ENCODE results near the gene JMJD1C. TPM values are rescaled to one million over a fixed set of nuclear protein-coding genes. Genes with fewer than 3 reads are reported as not detected.
A peak's percentile ranks its signal among the peaks of the same experiment; 100 is the strongest.

The JMJD1C gene
- total and polyA plus RNA-seq, 4 donors: 61.8 to 187 (median 99.9) TPM

- no peaks in the 10 kb centered on the region for H3K27me3 ChIP-seq (ENCODE audit: control insufficient read depth, insufficient read depth, low read length)
- no peaks in the 10 kb centered on the region for H3K9me3 ChIP-seq (ENCODE audit: control insufficient read depth, insufficient read depth, low read length)
- H3K27ac ChIP-seq (ENCODE audit: low read depth, low read length): no peak overlapping the region
- H3K4me3 ChIP-seq (ENCODE audit: low read depth, low read length): no peak overlapping the region
- no peaks in the 10 kb centered on the region for H3K36me3 ChIP-seq (ENCODE audit: control insufficient read depth, insufficient read depth, low read length)
- no peaks in the 10 kb centered on the region for H3K4me1 ChIP-seq (ENCODE audit: control insufficient read depth, insufficient read depth, low read length)
- DNase-seq (ENCODE audit: low read depth in 4 of 6, low spot score in 6 of 6): no peak
Measured at GRCh38 chr10:63273577-63273976, 192.2 kb downstream of the JMJD1C start.

- Histone ChIP-seq H3K4me3 (ENCODE audit: low read depth, low read length) (peak overlapping the region; percentile 77), H3K27me3 (ENCODE audit: control insufficient read depth, insufficient read depth, low read length) (no peaks in the 10 kb centered on the region), H3K36me3 (ENCODE audit: control insufficient read depth, insufficient read depth, low read length) (no peaks in the 10 kb centered on the region), H3K9me3 (ENCODE audit: control insufficient read depth, insufficient read depth, low read length) (no peaks in the 10 kb centered on the region), H3K4me1 (ENCODE audit: control insufficient read depth, insufficient read depth, low read length) (no peaks in the 10 kb centered on the region), H3K27ac (ENCODE audit: low read depth, low read length) (peak overlapping the region; percentile 99)
- DNase-seq (ENCODE audit: low read depth in 4 of 6, low spot score in 6 of 6): peak; percentile 66 to 96 (median 83)
- WGBS (ENCODE audit: insufficient coverage): 0% methylated on average over 11 of the region's 17 CpGs
Measured at GRCh38 chr10:63268798-63269503, 196.8 kb downstream of the JMJD1C start.

GRCh38 chr10:63268149-63268797 is 197.5 kb downstream of the JMJD1C start:
- peak in 3 of 6 donors; percentile 36 to 73 (median 72) for DNase-seq (ENCODE audit: low read depth in 4 of 6, low spot score in 6 of 6)
- no peaks in the 10 kb centered on the region for H3K36me3 ChIP-seq (ENCODE audit: control insufficient read depth, insufficient read depth, low read length)
- peak overlapping the region; percentile 77 for H3K4me3 ChIP-seq (ENCODE audit: low read depth, low read length)

GRCh38 chr10:63267414-63268148 is 198.2 kb downstream of the JMJD1C start:
- WGBS (ENCODE audit: insufficient coverage): 0% methylated on average over 4 of the region's 6 CpGs
- DNase-seq (ENCODE audit: low read depth in 4 of 6, low spot score in 6 of 6): peak in 4 of 6 donors; percentile 32 to 76 (median 68)
- no peaks in the 10 kb centered on the region for H3K27me3 ChIP-seq (ENCODE audit: control insufficient read depth, insufficient read depth, low read length)

More at GRCh38 chr10:63268149-63268797, 197.5 kb downstream of the JMJD1C start:
- H3K27me3 ChIP-seq (ENCODE audit: control insufficient read depth, insufficient read depth, low read length): no peaks in the 10 kb centered on the region
- no CpG with 5 or more reads among the region's 3 CpGs for WGBS (ENCODE audit: insufficient coverage)
- no peaks in the 10 kb centered on the region for H3K4me1 ChIP-seq (ENCODE audit: control insufficient read depth, insufficient read depth, low read length)
- peak overlapping the region; percentile 99 for H3K27ac ChIP-seq (ENCODE audit: low read depth, low read length)
- H3K9me3 ChIP-seq (ENCODE audit: control insufficient read depth, insufficient read depth, low read length): no peaks in the 10 kb centered on the region

GRCh38 chr10:63266391-63267316 is 199.1 kb downstream of the JMJD1C start:
- DNase-seq (ENCODE audit: low read depth in 4 of 6, low spot score in 6 of 6): peak in 1 of 6 donors; percentile 39
- no peaks in the 10 kb centered on the region for H3K27me3 ChIP-seq (ENCODE audit: control insufficient read depth, insufficient read depth, low read length)
- peak overlapping the region; percentile 77 for H3K4me3 ChIP-seq (ENCODE audit: low read depth, low read length)
- WGBS (ENCODE audit: insufficient coverage): no CpG with 5 or more reads among the region's 6 CpGs
- no peaks in the 10 kb centered on the region for H3K9me3 ChIP-seq (ENCODE audit: control insufficient read depth, insufficient read depth, low read length)
- H3K27ac ChIP-seq (ENCODE audit: low read depth, low read length): peak overlapping the region; percentile 99
- H3K4me1 ChIP-seq (ENCODE audit: control insufficient read depth, insufficient read depth, low read length): no peaks in the 10 kb centered on the region
- H3K36me3 ChIP-seq (ENCODE audit: control insufficient read depth, insufficient read depth, low read length): no peaks in the 10 kb centered on the region

More at GRCh38 chr10:63267414-63268148, 198.2 kb downstream of the JMJD1C start:
- H3K27ac ChIP-seq (ENCODE audit: low read depth, low read length): peak overlapping the region; percentile 99
- H3K4me1 ChIP-seq (ENCODE audit: control insufficient read depth, insufficient read depth, low read length): no peaks in the 10 kb centered on the region
- no peaks in the 10 kb centered on the region for H3K9me3 ChIP-seq (ENCODE audit: control insufficient read depth, insufficient read depth, low read length)
- H3K36me3 ChIP-seq (ENCODE audit: control insufficient read depth, insufficient read depth, low read length): no peaks in the 10 kb centered on the region
- H3K4me3 ChIP-seq (ENCODE audit: low read depth, low read length): peak overlapping the region; percentile 77

GRCh38 chr10:63265683-63266235 is 200.0 kb downstream of the JMJD1C start:
- Histone ChIP-seq H3K36me3 (ENCODE audit: control insufficient read depth, insufficient read depth, low read length) (peaks cover 4% of the 10 kb centered on the region), H3K9me3 (ENCODE audit: control insufficient read depth, insufficient read depth, low read length) (no peaks in the 10 kb centered on the region), H3K27ac (ENCODE audit: low read depth, low read length) (peak overlapping the region; percentile 99), H3K4me1 (ENCODE audit: control insufficient read depth, insufficient read depth, low read length) (no peaks in the 10 kb centered on the region), H3K4me3 (ENCODE audit: low read depth, low read length) (peak overlapping the region; percentile 77), H3K27me3 (ENCODE audit: control insufficient read depth, insufficient read depth, low read length) (no peaks in the 10 kb centered on the region)
- DNase-seq (ENCODE audit: low read depth in 4 of 6, low spot score in 6 of 6): no peak
- no CpG with 5 or more reads among the region's 2 CpGs for WGBS (ENCODE audit: insufficient coverage)

GRCh38 chr10:63265222-63265617 is 200.6 kb downstream of the JMJD1C start:
- H3K27ac ChIP-seq (ENCODE audit: low read depth, low read length): peak overlapping the region; percentile 81
- H3K4me1 ChIP-seq (ENCODE audit: control insufficient read depth, insufficient read depth, low read length): no peaks in the 10 kb centered on the region
- peak in 4 of 6 donors; percentile 38 to 70 (median 57) for DNase-seq (ENCODE audit: low read depth in 4 of 6, low spot score in 6 of 6)

GRCh38 chr10:63264617-63265221 is 201.1 kb downstream of the JMJD1C start:
- H3K4me3 ChIP-seq (ENCODE audit: low read depth, low read length): peak overlapping the region; percentile 77
- peaks cover 5% of the 10 kb centered on the region for H3K36me3 ChIP-seq (ENCODE audit: control insufficient read depth, insufficient read depth, low read length)
- H3K4me1 ChIP-seq (ENCODE audit: control insufficient read depth, insufficient read depth, low read length): no peaks in the 10 kb centered on the region
- DNase-seq (ENCODE audit: low read depth in 4 of 6, low spot score in 6 of 6): no peak
- H3K27me3 ChIP-seq (ENCODE audit: control insufficient read depth, insufficient read depth, low read length): no peaks in the 10 kb centered on the region
- peak overlapping the region; percentile 16 for H3K27ac ChIP-seq (ENCODE audit: low read depth, low read length)
- no peaks in the 10 kb centered on the region for H3K9me3 ChIP-seq (ENCODE audit: control insufficient read depth, insufficient read depth, low read length)

More at GRCh38 chr10:63265222-63265617, 200.6 kb downstream of the JMJD1C start:
- Histone ChIP-seq H3K9me3 (ENCODE audit: control insufficient read depth, insufficient read depth, low read length) (no peaks in the 10 kb centered on the region), H3K4me3 (ENCODE audit: low read depth, low read length) (peak overlapping the region; percentile 77), H3K36me3 (ENCODE audit: control insufficient read depth, insufficient read depth, low read length) (peaks cover 5% of the 10 kb centered on the region), H3K27me3 (ENCODE audit: control insufficient read depth, insufficient read depth, low read length) (no peaks in the 10 kb centered on the region)
- no CpG with 5 or more reads among the region's 5 CpGs for WGBS (ENCODE audit: insufficient coverage)

Measured in spinal cord (tissue), 10 donors.